ENCODE results near the gene DOCK2.

DOCK2 gene

DNA sequence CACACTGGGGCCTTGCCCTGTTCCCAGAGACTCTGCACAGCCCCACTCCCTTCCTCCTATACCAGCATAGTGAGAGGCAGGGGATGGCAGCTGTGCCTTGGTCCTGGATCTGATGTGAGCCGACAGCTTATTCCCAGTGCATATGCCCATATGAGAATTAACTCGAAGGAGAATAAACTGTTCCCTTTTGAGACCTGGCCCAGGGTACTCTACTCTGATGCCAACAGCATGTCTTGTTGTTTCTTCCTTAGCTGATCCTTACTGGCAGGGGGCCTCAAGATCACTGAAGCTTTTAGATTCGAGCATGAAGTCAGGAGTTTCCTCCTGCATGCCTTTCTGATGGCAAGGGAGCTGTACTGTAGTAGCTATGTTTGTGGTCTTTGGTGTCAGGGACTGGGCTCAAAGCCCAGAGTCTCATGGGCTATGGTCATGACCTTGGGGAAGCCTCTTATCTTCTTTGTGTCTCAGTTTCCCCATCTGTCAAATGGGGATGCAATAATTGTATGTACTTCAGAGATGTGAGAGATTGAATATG lies 57.1 kb downstream of the DOCK2 start:
- no peak for FAIRE-seq

DNA sequence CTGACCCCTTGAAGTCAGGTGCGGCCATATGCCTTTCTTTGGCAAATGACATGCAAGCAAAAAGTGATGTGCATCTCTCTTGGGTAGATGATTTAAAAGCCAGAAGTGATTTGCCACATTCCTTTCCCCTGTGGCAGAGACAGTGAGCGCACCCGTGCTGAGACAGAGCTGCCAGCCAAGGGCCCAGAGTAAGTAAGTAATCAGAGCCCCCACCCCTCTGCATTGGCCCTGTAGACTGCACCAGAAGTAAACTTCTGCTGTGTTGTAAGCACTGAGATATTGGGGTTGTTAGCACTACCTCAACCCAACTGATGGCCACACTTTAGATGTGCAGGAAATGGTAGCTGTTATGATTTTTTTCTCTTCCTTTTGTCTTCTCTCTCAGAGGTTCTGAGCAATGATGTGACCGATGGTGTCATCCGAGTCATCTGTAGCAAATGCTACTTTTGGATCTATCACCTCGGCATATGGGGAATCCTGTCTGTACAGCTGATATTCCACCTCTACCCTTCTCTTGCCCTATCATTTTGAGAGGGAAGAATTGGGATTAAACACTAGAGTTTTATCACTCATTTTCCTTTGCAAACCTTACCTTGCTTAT lies 58.0 kb downstream of the DOCK2 start:
- no peak for FAIRE-seq

DNA sequence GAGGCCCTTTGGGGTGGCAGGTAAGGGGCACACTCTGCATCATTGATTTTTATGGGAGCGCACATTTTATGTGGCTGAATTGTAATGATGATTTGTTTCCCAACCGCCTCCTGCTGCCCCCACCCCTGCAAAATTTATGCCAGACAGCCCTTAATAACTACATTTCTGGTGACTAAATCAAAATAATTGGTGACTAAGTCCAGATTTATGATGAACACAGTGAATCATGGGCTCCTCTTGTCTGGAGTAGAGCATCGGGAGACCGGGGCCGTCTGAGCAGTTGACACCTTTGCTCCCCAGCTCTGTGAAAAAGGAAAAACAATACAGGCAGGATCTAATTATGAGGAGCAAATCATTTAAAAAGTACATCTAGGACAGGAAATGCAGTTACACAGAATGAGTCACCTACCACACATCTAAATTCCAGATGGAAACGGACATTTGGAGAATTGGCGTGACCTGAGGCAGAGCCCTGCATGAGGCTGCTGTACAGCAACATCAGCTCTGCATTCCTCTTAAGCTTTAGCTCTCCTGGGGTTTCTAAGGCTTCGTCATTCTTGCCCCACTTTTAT lies 58.9 kb downstream of the DOCK2 start:
- FAIRE-seq: no peak

DNA sequence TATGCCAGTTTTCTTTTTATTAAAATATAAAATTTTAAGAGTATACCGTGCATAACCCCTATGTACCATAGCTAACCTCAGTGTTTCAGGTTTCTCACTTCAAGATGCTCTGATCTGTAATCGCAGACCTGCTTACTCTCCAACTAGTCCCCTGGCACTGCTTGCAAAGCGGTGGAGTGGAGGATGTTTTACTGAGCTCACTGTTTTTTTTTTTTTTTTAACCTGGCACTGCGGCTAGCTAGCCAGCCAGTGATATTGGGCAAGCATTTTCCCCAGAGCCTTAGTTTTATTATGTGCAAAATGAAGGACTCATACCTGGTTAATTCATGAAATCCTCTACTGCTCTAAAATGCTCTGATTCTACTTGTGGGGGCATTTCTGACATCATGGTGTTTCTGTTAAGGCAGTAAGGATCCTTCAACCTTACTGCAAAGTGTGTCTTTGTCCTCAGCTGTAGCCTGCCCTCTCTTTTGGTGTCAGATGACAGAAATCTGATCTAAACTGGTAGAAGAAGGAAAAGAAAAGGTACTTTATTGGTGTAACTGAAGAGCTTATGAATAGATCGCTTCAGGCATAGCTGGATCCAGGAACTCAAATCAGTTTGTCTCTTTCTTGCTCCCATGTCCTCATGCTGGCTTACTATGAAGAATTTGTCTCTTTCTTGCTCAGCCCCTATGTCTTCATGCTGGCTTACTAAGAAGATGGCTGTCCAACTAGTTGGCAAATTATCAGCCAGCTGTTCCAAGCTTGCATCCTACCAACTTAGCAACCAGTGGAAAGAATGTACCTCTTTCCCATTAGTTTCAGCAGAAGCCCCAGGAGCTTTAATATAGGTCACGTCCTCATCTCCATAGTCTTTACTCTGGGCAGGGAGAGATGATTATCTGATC lies 59.8 kb downstream of the DOCK2 start:
- no peak for FAIRE-seq

GRCh38 chr5:169697511-169697890 lies 60.4 kb downstream of the DOCK2 start:
- no peak for FAIRE-seq

DNA sequence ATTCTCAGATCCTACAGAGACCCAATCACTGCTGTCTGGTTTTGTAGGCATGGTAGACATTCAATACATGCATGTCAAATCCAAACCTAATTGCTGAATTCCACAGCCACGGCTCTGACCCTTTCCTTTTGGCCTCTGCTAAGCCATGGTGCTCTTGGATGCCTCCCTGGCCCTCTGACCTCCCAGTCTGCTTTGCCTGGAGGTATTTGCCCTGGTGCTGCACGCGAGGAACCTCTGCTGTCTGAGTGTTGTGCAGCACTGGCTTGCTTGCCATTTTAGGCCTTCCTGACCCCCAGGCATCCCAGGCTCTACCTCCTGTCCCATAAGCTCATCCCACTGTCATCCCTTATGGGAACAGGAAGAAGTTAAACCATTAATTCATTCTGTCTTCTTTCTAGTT lies 60.9 kb downstream of the DOCK2 start:
- FAIRE-seq: no peak

- no peak for FAIRE-seq
Measured at GRCh38 chr5:169700611-169701010, 63.5 kb downstream of the DOCK2 start.

DNA sequence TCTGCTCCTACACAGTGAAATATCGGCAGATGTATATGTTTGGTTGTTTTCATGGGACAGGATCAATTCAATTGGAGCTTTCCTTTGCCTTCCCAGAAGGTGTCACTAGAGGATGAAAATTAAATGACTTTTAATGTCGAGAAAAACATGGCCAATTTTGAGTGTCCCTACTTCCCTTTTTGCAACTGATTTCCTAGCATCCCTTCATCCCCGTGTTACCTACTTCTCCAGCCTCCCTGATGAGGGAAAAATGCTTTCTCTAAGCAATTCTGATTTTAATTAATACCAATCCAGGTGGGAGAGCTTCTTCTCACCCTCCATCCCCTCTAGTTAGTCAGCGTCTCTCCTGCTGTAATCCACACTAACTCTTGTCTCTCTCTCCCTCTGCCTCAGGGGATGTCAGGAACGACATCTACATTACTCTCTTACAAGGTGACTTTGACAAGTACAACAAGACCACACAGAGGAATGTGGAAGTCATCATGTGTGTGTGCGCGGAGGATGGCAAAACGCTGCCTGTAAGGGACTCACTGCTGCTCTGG lies 64.9 kb downstream of the DOCK2 start:
- no peak for FAIRE-seq

DNA sequence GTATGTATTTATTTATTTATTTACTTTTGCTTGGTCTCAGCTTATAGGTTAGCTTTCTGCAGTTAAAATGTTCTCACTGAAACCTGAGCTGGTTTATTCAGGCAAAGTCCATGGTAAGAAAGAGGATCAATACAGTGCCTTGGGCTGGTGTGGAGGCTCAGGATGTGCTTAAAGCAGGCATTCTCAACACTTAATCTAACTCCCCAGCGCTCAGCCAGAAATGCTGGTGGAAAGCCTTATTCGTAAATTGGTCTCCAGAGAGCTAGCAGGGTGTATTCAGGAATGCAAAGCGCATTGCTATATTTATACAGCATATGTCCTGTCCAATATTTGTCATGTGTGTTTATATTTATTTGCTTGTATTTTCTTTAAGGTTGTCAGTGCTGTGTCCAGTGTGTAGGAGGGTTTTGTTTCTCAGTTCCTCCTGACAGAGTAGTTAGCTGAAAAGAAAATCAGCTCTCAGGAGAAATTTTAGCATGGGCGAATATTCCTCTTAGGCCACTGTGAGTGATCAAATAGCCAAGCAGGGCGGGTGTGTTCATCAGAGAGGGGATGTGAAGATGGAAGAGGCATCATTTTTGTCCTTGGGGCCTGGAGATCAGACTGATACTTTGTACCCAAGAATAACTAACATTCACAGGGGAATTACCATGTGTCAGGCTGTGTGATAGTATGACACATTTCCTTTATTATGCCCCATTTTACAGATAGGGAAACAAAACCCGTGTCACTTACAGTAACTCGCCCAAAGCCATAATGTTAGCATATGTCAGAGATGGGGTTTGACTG lies 65.8 kb downstream of the DOCK2 start:
- no peak for FAIRE-seq

GRCh38 chr5:169703813-169704212 lies 66.7 kb downstream of the DOCK2 start:
- no peak for FAIRE-seq

DNA sequence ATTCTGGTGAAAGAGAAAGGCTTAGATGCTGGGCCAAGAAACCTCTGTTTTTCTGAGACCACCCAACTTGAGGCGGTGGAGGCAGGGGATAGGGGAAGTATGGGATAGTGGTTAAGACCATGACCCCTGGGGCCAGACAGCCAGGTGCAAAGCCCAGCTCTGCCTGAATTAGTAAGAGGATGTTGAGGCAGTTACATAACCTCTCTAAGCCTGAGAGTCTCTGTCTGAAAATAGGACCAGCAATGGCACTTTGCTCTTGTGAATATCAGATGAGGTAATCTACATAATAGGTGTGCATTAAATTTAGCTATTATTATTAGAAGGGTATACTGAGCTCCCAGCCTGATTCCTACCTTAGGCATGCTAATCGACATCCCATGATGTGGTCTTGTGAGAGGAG lies 68.2 kb downstream of the DOCK2 start:
- FAIRE-seq: no peak

DNA sequence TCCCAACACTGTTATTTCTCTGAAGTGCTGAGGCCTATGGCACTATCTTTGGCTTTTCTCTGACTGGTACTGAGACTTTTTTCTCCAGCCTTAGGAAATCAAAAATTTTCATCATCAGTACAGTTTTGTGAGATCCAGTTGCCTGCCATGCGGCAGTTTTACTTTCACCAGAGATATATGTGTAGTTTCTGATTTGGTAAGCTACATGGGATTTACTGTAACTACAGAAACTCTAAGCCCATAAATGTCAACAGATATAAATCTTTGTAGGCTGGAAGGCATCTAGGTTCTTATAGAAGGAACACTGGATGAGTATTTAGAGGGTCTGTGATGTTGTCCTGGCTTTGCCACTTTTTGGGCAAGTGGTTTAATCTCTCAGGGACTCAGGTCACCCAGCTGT lies 69.0 kb downstream of the DOCK2 start:
- no peak for FAIRE-seq

DNA sequence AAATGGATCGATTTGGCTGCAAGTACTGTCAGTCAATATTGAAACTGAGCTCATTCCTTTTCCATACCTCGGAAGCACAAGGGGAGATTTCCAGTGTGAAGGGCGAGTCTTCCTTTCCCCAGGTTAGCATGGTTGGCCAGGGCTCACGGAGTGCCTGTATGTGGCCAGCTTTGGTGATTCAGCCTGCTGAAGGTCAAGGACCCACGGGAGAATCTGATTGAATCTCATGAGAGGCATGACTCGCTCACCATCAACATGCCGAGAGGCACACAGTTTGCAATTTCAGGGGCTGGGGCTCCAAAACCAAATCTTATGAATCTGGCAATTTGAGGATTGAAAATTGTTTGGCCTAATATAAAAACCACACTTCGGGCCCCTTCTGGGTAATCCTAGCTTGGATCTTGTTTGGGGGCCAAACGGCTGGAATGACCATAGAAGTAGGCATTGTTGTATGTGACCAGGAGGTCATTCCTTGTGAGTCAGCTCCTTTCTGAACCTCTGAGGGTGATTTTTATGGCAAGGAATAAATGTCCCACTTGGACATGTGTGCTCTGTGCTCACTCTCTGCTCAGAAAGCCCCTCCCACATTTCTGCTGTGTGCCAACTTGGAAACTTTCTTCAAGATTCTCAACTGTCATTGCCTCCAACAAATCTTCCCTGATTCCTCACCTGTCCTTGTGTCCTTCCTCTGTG lies 69.8 kb downstream of the DOCK2 start:
- no peak for FAIRE-seq

DNA sequence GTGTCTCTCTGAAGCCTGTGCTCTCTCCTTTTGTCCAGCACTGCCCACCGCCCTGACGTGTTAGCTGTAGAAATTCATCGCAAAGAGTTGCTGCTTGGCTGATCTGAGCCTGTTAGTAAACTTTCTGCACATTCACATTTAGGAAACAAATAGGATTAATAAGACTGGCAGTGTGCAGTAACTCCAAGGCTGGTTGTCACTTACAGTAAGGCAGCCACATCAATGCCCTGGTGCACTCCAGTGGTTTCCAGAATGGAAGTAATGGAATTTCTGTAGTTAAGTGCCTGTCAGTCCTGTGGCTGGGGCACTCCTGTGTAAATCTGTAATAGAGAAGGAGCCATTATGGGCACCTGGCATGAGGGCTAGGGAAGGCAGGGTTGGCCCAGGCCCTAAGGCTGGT lies 70.6 kb downstream of the DOCK2 start:
- FAIRE-seq: no peak

GRCh38 chr5:169710675-169711074 lies 73.6 kb downstream of the DOCK2 start:
- no peak for FAIRE-seq

DNA sequence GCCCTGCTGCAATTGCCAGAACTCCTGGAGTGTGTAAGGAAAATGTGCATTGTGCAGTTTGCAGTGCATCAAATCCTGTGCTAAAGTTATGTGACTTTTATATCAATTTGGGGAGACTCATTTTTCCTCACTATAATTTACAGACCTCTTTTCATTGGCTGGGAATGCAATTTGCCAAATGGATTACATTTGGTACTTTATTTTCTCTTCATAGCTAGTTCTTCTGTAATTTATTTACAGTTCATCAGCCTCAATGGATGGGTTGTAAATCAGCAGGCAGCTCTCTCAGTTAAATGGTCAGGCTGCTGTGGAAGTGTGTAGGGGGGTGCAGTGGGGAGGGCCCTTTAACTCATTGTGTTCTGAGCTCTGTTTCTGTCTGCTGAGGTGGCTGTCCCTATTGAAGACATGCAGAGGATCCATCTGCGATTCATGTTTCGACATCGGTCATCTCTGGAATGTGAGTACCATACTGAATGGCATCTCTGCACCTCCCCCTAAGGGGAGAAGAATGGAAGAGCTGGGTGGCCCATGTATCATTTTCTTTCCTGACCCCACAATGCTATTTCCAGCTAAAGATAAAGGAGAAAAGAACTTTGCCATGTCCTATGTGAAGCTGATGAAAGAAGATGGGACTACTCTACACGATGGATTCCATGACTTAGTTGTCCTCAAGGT lies 74.6 kb downstream of the DOCK2 start:
- FAIRE-seq: no peak

DNA sequence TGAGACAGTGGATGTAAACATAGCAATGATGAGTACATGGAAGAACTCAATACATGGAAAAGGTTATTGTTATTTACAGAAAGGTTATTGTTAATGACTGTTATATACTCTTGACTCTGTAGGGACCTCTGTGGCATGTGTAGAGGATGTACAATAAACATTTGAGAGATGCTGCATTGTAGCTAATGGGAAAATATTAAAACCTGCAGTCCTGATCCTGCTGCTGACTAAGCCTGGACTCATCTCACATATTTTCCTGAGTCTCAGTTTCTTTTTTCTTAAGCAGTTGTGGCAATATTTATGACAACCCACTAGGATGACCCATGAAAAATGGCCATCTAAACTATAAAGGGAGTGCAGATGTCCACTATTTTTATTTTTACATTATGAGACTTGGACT lies 75.4 kb downstream of the DOCK2 start:
- no peak for FAIRE-seq

DNA sequence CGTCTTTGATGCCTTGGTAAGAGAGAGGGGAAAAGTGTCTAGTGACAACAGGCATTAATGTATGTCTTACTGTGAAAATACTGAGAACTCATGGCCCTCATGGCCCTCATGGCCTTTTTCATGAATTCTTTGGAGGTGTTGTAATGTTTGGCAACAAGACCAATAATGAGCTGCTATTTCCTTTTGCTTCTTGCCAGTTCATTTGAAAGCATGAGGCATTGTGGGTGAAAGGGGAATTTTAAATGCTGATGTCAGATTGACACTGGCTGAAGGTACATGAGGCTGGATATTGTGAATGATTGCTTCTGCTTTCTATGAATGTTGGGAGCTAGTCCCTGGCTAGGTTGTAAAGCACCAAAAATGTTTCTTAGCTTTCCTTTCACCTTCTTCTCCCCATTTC lies 79.2 kb downstream of the DOCK2 start:
- no peak for FAIRE-seq

- no peak for FAIRE-seq
Measured at GRCh38 chr5:169717288-169717687, 80.2 kb downstream of the DOCK2 start.

DNA sequence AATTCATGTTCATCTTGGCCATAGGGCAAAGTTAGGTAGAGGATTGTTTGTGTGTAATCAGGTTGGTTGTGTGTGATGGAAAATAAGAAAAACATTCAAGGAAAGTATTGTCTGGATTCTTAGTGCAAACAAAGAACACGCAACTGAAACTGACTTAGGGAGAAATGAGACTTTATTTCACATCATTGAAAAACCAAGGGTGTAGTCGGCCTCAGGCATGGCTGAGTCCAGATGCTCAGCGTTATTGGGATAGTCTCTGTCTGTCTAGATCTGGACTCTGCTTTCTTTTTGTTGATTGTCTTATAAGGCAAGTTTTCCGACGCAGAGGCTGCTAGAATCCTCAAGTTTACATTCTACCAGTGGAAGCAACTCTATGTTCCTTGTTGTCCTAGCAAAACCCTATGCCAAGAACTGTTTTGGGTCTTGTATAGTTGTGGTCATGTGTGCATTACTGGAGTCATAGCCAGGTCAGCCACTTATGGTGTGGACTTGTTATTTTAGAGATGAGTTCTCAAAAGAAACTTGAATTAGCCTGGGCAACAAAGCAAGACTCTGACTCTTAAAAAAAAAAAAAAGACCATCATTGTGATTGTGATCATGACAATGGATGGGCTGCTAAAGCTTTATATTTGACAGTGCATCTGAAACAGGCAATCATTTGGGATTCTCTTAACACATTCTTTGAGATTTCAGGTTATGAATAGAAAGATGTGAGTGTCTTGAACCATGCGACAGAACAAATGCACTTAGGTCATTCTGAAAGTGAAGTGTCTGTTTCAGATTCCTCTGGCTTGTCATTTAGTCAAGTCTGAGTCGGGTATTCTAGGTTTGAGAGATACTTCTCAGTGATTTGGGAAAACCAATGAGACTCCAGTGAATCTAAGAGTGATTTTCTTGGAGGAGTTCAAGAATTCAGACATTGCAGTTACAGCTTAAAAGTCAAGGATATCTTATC lies 82.6 kb downstream of the DOCK2 start:
- no peak for FAIRE-seq
